ENCODE results near the gene TRIP4. TPM values are rescaled to one million over a fixed set of nuclear protein-coding genes. Genes with fewer than 3 reads are reported as not detected.

Gene TRIP4
- total RNA-seq, 1 donor, result 9.4 TPM

DNA sequence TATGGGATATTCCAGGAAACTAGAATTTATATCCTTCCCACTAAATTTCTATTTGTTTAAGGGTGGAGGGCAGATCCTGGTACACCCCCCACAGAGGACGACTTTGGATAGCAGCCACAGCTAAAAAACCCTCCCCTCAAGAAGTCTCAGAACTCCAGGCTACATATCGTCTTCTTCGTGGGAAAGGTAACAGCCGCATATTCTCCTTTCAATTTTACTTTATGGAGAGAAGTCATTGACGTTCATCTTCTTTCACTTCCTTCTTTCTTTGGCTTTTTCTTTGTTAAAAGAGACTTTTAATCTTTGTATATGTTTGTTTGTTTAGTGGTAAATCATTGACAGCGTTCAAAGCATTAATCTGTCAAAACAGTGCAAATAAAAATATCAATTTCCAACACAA, 36.3 kb downstream of the TRIP4 start:
- no peaks in the 10 kb centered on the region for H3K27me3 ChIP-seq (ENCODE audit: insufficient read depth, low read length)
- H3K4me3 ChIP-seq (ENCODE audit: low read length), result no peak overlapping the region
- H3K4me1 ChIP-seq (ENCODE audit: insufficient read depth, low read length), result peaks cover 7% of the 10 kb centered on the region
- no peaks in the 10 kb centered on the region for H3K9me3 ChIP-seq (ENCODE audit: low read depth, low read length)

DNA sequence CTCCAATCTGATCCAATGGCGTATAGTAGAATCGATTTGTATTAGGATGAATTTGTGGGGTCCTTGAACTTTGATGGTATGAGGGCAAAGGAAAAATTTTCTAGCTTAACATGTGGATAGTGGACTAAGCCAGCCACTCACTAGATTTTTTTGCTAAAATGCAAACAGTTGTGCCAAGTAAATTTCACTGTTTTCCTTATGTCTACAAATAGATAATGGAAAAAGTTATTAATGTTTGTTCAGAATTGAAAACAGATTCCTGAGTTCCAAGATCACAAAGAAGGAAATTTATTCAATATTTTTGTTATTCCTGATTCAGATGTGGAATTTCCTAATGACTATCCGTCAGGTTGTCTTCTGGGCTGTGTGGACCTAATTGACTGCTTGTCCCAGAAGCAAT, 37.6 kb downstream of the TRIP4 start:
- H3K4me1 ChIP-seq (ENCODE audit: insufficient read depth, low read length), result peaks cover 19% of the 10 kb centered on the region
- H3K4me3 ChIP-seq (ENCODE audit: low read length), result no peak overlapping the region
- H3K9me3 ChIP-seq (ENCODE audit: low read depth, low read length), result no peaks in the 10 kb centered on the region

DNA sequence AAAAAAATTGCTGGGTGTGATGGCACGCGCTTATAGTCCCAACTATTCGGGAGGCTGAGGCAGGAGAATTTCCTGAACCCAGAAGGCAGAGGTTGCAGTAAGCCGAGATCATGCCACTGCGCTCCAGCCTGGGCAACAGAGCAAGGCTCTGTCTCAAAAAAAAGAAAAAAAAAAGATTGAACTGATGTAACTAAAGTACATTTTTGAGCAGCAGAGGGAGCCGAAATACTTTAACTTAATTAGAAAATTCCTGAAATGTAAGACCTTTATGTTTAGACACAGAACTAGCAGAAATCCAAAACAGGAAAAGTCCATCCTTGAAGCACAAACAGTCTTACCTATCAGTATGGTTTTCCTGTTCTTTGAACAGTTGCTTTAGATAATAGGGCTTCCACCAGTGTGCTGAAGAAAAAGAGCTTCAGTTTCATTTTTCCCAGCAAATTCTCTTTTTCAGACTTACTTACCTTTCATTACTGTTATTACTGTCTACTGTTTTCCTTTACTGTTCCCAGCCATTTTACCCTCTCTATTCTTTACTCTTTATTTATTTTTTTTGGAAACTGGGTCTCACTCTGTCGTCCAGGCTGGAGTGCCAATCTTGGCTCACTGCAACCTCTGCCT, 39.3 kb downstream of the TRIP4 start:
- Histone ChIP-seq H3K4me1 (ENCODE audit: insufficient read depth, low read length) (peaks cover 25% of the 10 kb centered on the region), H3K4me3 (ENCODE audit: low read length) (no peak overlapping the region), H3K27me3 (ENCODE audit: insufficient read depth, low read length) (no peaks in the 10 kb centered on the region), H3K9me3 (ENCODE audit: low read depth, low read length) (no peaks in the 10 kb centered on the region)

More for the DNA sequence above, 37.6 kb downstream of the TRIP4 start:
- no peaks in the 10 kb centered on the region for H3K27me3 ChIP-seq (ENCODE audit: insufficient read depth, low read length)

DNA sequence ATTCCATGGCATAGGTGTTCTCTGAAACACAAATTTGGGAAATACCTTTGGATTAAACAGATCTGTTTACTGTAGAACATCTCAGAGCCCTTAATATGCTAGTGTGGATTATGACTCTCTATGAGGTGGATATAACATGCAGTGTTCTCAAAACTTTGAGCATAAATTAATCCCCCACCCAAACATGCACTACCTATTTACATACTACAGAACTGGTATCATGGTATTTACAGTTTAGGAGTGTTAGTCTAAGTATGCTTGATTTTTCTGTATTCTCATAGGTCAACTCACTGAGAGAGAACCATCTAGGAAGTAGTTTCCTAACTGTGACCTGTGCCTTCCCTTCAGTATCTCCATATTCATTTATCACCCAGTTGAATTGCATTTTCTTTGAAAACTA, 41.8 kb downstream of the TRIP4 start:
- Histone ChIP-seq H3K4me3 (ENCODE audit: low read length) (no peak overlapping the region), H3K9me3 (ENCODE audit: low read depth, low read length) (no peaks in the 10 kb centered on the region), H3K4me1 (ENCODE audit: insufficient read depth, low read length) (peaks cover 19% of the 10 kb centered on the region), H3K27me3 (ENCODE audit: insufficient read depth, low read length) (no peaks in the 10 kb centered on the region)

DNA sequence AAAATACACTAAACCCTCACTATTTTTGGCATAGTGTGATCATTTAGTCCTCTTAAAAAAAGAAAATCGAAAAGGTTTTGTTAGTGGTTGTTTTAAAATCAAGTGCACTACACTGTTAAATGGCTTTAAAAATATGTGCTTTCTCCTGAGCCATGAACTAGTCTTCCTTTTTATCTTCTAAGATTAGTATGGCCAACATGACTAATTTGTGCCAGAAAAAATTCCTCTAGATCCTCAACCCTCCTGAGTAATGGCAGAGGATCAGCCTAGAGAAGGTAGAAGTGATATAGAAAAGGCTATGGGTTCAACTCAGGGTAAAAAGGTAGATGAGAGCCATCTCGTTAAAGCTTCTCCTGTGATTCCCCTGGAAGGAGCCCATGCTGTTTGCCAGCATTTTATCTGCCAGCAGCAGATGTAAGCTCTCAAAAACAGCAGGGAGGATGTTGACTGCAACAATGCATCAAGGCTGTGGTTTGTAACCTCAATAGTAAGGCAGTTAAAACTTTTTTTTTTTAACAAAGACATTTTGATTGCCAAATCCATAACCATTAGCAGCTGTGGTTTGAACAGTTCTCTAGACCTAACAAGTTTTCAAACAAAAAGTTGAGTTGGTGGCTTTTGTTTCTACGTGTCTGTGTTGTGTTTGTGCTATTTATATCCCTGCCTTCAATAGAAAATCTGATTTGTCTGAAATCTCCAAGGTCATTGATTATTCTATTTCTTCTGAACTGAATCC, 42.5 kb downstream of the TRIP4 start:
- H3K4me1 ChIP-seq (ENCODE audit: insufficient read depth, low read length), result peaks cover 19% of the 10 kb centered on the region
- no peak overlapping the region for H3K4me3 ChIP-seq (ENCODE audit: low read length)

DNA sequence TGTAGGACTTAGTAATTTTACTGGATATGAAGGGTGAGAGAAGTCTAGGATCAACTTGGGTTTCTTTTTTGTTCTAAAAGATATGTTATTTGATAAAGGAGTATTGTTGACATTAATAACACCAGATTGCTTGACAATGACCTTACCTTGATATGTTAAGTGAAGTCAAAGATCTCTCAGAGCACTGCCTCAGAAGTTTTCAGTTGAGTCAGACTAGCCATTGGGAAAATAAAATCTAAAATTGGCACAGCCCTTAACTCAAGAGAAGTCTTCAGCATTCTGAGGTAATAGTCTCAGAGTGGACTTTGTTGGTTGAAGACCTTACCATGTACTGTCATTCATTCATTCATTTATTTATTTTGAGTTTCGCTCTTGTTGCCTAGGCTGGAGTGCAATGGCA, 50.3 kb downstream of the TRIP4 start:
- H3K4me3 ChIP-seq (ENCODE audit: low read length), result no peak overlapping the region
- H3K9me3 ChIP-seq (ENCODE audit: low read depth, low read length), result no peaks in the 10 kb centered on the region
- H3K27me3 ChIP-seq (ENCODE audit: insufficient read depth, low read length), result no peaks in the 10 kb centered on the region
- H3K4me1 ChIP-seq (ENCODE audit: insufficient read depth, low read length), result peaks cover 6% of the 10 kb centered on the region

More for the DNA sequence above, 42.5 kb downstream of the TRIP4 start:
- Histone ChIP-seq H3K27me3 (ENCODE audit: insufficient read depth, low read length) (no peaks in the 10 kb centered on the region), H3K9me3 (ENCODE audit: low read depth, low read length) (no peaks in the 10 kb centered on the region)

DNA sequence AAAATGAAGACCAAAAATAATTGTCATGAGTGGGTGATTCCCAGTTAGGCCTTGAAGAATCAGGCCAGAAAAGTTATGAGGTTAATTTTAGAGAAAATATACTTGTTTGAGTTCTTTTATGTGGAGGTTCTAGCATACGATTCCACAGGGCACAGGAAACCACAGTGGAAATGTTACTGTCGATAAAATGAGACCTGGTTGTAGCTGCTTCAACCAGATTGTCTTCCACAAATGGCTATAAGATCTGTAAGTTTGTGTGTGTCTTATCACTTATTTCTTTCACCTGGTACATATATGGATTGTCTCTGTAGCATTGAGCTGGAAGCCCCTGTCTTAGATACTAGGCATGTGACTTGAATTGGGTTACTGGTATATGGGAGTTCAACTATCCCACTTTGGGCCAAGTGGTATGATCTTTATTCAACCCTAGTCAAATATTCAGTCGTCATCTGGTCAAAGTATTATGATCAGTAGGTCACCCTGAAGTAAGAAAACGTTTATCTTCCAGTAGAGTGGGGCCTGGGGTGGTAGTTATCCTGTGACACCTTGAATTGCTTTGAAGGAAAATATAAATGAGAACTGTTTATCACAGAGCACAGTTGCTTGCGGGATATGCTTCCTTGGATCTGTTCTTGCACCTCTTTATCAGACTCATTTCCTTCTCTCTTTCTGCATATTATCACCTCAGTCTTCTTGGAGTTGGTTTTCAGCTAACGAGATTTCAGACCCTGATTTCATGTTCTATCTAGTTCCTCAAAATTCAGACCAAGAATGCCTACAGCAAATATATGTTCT, 51.2 kb downstream of the TRIP4 start:
- H3K9me3 ChIP-seq (ENCODE audit: low read depth, low read length), result no peaks in the 10 kb centered on the region
- no peak overlapping the region for H3K4me3 ChIP-seq (ENCODE audit: low read length)
- H3K27me3 ChIP-seq (ENCODE audit: insufficient read depth, low read length), result no peaks in the 10 kb centered on the region
- peaks cover 6% of the 10 kb centered on the region for H3K4me1 ChIP-seq (ENCODE audit: insufficient read depth, low read length)

DNA sequence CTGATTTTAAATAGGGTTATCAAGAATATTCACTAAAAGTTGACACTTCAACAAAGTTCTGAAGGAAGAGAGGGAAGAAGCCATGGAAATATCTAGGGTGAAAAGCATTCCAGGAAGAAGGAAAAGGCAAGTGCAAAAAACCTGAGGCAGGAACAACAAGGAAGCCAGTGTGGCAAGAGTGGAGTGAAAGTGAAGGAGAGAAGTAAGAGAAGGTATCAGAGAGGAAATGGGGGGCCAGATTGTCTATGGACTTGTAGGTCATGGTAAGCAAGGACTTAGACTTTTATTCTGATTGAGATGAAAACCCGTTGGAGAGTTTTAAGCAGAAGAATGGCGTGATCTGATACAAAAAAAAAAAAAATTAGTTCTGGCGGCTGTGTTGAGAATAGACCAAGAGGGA, 54.2 kb downstream of the TRIP4 start:
- Histone ChIP-seq H3K9me3 (ENCODE audit: low read depth, low read length) (no peaks in the 10 kb centered on the region), H3K4me3 (ENCODE audit: low read length) (no peak overlapping the region), H3K4me1 (ENCODE audit: insufficient read depth, low read length) (peaks cover 17% of the 10 kb centered on the region), H3K27me3 (ENCODE audit: insufficient read depth, low read length) (no peaks in the 10 kb centered on the region)

DNA sequence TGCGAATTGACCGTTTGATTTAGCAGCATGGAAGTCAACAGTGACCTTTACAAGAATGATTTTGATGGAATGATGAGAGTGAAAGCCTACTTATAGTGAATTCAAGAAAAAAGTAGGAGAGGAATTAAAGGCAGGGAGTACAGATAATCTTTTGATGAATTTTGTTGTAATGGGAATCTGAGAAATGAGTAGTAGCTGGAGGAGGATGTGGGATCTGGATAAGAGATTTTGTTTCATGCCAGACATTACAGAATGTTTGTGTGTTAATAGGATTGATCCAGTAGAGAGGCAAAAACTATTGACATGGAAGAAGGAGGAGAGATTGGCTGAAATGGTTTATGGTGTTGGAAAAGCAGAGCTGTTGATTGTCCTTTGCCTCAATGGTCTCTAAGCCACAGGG, 55.4 kb downstream of the TRIP4 start:
- peaks cover 23% of the 10 kb centered on the region for H3K4me1 ChIP-seq (ENCODE audit: insufficient read depth, low read length)
- H3K4me3 ChIP-seq (ENCODE audit: low read length), result no peak overlapping the region
- H3K27me3 ChIP-seq (ENCODE audit: insufficient read depth, low read length), result no peaks in the 10 kb centered on the region
- no peaks in the 10 kb centered on the region for H3K9me3 ChIP-seq (ENCODE audit: low read depth, low read length)

DNA sequence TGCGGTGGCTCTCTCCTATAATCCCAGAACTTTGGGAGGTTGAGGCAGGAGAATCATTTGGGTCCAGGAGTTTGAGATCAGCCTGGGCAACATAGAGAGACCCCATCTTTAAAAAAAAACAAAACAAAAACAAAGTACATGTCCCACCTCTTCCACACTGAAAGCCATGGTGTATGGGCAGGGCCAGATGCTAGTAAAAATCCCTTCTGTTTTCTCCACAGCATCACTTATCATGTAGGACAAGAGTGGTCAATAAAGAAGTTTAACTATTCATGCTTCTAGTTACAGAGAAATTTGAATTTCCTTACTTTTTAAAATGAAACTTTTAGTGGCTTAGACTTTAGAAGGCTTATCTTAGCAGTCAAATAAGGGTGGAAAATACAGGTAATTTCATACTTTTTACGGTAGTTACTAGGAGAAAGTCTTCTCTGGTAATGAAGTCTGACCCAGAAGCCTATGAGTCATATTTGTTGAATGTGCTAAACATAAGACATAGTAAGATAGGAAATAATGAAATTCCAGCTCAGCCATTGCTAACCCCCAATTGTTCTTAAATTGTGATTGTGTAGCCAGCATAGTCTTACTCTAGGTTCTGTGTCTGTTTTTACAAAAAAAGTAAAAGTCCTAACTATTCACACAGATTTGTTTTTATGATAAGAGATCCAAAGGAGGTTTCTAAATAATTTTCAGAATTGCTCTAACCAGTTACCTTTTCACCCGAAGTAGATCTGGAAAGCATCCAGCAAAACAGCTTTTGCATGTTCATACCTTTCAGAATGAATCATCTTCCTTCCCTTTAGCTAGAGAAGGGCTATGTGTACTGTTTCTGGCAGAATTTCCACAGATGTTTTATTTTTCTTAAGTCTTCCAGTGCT, 56.3 kb downstream of the TRIP4 start:
- peaks cover 22% of the 10 kb centered on the region for H3K4me1 ChIP-seq (ENCODE audit: insufficient read depth, low read length)
- H3K4me3 ChIP-seq (ENCODE audit: low read length), result no peak overlapping the region
- H3K9me3 ChIP-seq (ENCODE audit: low read depth, low read length), result no peaks in the 10 kb centered on the region
- no peaks in the 10 kb centered on the region for H3K27me3 ChIP-seq (ENCODE audit: insufficient read depth, low read length)

DNA sequence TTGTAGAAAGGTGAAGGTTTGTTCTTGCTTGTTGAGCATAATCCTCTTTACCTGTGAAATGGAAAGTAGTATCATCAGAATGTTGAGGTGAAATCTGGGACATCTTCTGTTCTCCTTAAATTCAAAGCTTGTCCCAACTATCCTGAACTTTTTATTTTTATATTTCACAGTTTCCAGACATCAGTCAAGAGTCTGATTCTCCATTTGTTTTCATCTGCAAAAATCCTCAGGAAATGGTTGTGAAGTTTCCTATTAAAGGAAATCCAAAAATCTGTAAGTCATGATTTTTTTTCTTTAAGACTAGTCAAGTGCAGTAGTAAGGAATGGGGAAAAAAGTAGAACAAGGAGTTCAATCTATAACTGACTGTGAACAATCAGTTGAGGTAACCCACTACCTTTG, 57.2 kb downstream of the TRIP4 start:
- Histone ChIP-seq H3K9me3 (ENCODE audit: low read depth, low read length) (no peaks in the 10 kb centered on the region), H3K4me1 (ENCODE audit: insufficient read depth, low read length) (peaks cover 22% of the 10 kb centered on the region), H3K4me3 (ENCODE audit: low read length) (no peak overlapping the region), H3K27me3 (ENCODE audit: insufficient read depth, low read length) (no peaks in the 10 kb centered on the region)

DNA sequence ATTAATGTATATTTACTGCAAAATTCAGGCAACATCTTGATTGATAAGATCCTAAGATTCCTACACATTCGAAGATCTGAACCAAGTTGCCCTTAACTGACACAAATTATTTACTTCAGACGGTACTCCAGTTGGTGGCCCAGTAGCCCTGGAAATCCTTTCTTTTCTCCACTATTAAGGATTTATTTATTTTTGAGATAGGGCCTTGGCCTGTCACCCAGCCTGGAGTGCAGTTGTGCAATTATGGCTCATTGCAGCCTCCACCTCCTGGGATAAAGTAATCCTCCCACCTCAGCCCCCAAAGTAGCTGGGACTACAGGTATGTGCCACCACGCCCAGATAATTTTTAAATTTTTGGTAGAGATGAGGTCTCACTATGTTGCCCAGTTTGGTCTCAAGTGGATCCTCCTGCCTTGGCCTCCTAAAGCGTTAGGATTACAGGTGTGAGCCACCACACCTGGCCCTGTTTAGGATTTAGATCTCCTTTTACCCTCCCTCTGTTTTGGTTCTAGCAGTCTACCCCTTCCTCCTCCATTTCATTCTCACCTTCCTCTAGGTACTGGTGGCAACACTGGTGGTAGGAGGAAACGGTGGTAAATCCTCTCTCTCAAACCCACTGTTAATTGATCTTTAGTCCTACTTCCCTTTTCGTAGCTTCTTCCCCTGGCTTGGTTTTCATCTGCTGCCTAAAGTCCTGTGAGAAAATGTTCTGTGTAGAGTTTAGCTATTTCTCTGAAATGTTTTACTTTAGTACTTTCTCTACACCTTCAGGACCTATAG, 60.1 kb downstream of the TRIP4 start:
- Histone ChIP-seq H3K9me3 (ENCODE audit: low read depth, low read length) (no peaks in the 10 kb centered on the region), H3K27me3 (ENCODE audit: insufficient read depth, low read length) (no peaks in the 10 kb centered on the region), H3K4me3 (ENCODE audit: low read length) (no peak overlapping the region), H3K4me1 (ENCODE audit: insufficient read depth, low read length) (peaks cover 22% of the 10 kb centered on the region)

DNA sequence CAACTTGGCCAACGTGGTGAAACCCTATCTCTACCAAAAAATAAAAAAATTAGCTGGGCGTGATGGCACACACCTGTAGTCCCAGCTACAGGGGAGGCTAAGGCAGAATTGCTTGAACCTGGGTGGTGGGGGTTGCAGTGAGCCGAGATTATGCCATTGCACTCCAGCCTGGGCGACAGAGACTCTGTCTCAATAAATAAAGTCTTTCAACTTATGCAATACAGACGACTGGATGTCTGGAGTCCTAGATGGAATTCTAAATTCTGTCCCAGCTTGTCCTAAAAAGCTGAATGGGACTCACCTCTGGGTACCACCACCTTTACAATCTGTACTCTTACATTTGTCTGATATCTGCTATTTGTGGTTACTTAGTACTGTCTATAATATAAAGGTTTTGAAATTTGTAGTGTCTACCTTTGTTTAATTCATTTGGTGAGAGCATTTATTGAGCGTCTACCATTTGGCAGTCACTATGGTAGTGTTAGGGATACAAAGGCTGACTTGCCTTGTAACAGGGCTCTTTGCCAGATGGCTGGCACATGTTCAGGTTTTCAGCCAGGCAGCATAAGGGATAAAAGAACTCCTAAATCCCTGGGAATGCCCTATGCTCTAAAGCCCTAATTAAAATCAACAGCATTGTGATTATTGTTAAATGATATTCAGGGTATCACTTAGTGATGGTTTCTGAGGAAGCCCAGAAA, 65.5 kb downstream of the TRIP4 start:
- H3K4me3 ChIP-seq (ENCODE audit: low read length), result no peak overlapping the region
- no peaks in the 10 kb centered on the region for H3K9me3 ChIP-seq (ENCODE audit: low read depth, low read length)
- H3K4me1 ChIP-seq (ENCODE audit: insufficient read depth, low read length), result peaks cover 39% of the 10 kb centered on the region
- no peaks in the 10 kb centered on the region for H3K27me3 ChIP-seq (ENCODE audit: insufficient read depth, low read length)

DNA sequence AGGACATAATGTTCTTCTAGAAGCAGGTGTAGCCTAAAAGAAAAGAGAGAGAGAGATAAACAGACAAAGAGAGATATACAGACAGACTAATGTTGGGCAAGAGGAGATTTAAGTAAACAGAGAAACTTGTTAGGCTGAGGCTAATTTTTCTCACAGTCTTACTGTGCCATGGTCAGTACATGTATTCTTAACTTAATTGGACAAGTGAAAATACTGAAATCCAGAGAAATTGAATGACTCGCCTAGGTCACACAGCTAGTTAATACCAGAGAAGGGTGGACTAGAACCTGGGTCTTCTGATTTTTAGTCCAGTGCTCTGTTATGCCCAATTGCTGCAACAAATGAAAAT, 66.0 kb downstream of the TRIP4 start:
- Histone ChIP-seq H3K4me3 (ENCODE audit: low read length) (no peak overlapping the region), H3K27me3 (ENCODE audit: insufficient read depth, low read length) (no peaks in the 10 kb centered on the region), H3K9me3 (ENCODE audit: low read depth, low read length) (no peaks in the 10 kb centered on the region), H3K4me1 (ENCODE audit: insufficient read depth, low read length) (peaks cover 35% of the 10 kb centered on the region)
